OCI-LY7 (cell line): Measurements from ENCODE around the gene CNN2. TPM values are rescaled to one million over a fixed set of nuclear protein-coding genes. Genes with fewer than 3 reads are reported as not detected.
A peak's percentile ranks its signal among the peaks of the same experiment; 100 is the strongest.

Experiments
- BruUV-seq: library from RNA; stranded (reverse); fragments of 400-500 nt; replicated peaks from 2 replicates; lab custom pipeline; 2021; lab: Mats Ljungman, UMichigan
- CTCF ChIA-PET: fragments of 300-600 bp; sonication (Branson Sonifier 250); formaldehyde crosslinking; loops from one replicate; lab custom pipeline; 2022; ENCODE audit warnings: antibody characterized with exemption; ENCODE audit not compliant: unreplicated experiment; lab: Charles Lee
- POLR2A ChIA-PET: fragments of 300-600 bp; sonication (Branson Sonifier 250); formaldehyde crosslinking; loops from one replicate; lab custom pipeline; 2022; ENCODE audit warnings: antibody characterized with exemption; lab: Charles Lee
- DNase-seq: peaks from one replicate; pipeline ENCODE4 v3.0.0-alpha.2; 2015; ENCODE audit warnings: low spot score
- H2AFZ ChIP-seq: fragments of 200-600 bp; sonication (generic), shearing (Covaris generic); 2 replicates; pipeline ENCODE4 v1.6.1; 2014; ENCODE audit warnings: mild to moderate bottlenecking, antibody characterized with exemption, low read length, moderate library complexity
- H3K27ac ChIP-seq: fragments of 200-600 bp; sonication (generic); 2 replicates; pipeline ENCODE4 v1.5.1; 2014; ENCODE audit warnings: mixed run types, low read depth, mild to moderate bottlenecking, moderate library complexity, low read length, inconsistent platforms; ENCODE audit not compliant: poor library complexity, severe bottlenecking
- H3K36me3 ChIP-seq: fragments of 200-600 bp; sonication (generic); 2 replicates; pipeline ENCODE4 v1.6.1; 2014; ENCODE audit warnings: mild to moderate bottlenecking, antibody characterized with exemption, low read length, moderate library complexity, mixed read lengths; ENCODE audit not compliant: insufficient read depth
- H3K4me1 ChIP-seq: fragments of 200-600 bp; sonication (generic); 2 replicates; pipeline ENCODE4 v1.5.1; 2014; ENCODE audit warnings: mild to moderate bottlenecking, low read length; ENCODE audit not compliant: insufficient read depth, poor library complexity, severe bottlenecking
- H3K4me2 ChIP-seq: fragments of 200-600 bp; sonication (generic); 2 replicates; pipeline ENCODE4 v1.6.1; 2014; ENCODE audit warnings: mild to moderate bottlenecking, low read length
- H3K4me3 ChIP-seq: fragments of 200-600 bp; sonication (generic); 2 replicates; pipeline ENCODE4 v1.5.1; 2014; ENCODE audit warnings: mild to moderate bottlenecking, low read depth, low read length; ENCODE audit not compliant: poor library complexity, severe bottlenecking
- H3K79me2 ChIP-seq: fragments of 200-600 bp; sonication (generic); 2 replicates; pipeline ENCODE4 v1.6.1; 2016; ENCODE audit warnings: low read depth, mild to moderate bottlenecking, low read length, moderate library complexity, mixed read lengths; ENCODE audit not compliant: insufficient read depth
- H3K9me2 ChIP-seq: fragments of 200-600 bp; sonication (generic); 2 replicates; pipeline ENCODE4 v1.6.1; 2016; ENCODE audit warnings: mild to moderate bottlenecking, low read length, mixed read lengths; ENCODE audit not compliant: insufficient read depth
- H3K9me3 ChIP-seq: fragments of 200-600 bp; sonication (generic); 2 replicates; pipeline ENCODE4 v1.6.1; 2014; ENCODE audit warnings: mild to moderate bottlenecking, mixed run types, low read length, mixed read lengths
- H4K20me1 ChIP-seq: fragments of 200-600 bp; sonication (generic); 2 replicates; pipeline ENCODE4 v1.6.1; 2014; ENCODE audit warnings: mild to moderate bottlenecking, antibody characterized with exemption, low read length, moderate library complexity, mixed read lengths; ENCODE audit not compliant: insufficient read depth
- EZH2phosphoT487 ChIP-seq: fragments of 200-600 bp; sonication (generic); IDR thresholded peaks from 2 replicates; pipeline ENCODE4 v1.6.1; 2018; ENCODE audit warnings: low read depth, borderline replicate concordance, mild to moderate bottlenecking, mixed run types, antibody characterized with exemption, low read length, moderate library complexity, mixed read lengths
- intact Hi-C: fragments of 100-400 bp; cut with micrococcal nuclease; formaldehyde crosslinking; loops from one replicate; pipeline ENCODE4 v1.10.0; 2022; ENCODE audit not compliant: unreplicated experiment
- total RNA-seq, 2 experiments: library from RNA; depleted of rRNA in 1 of 2; stranded (reverse); fragments of >200 nt in 1 of 2; shearing (Covaris generic) in 1 of 2; gene quantifications; 2 replicates each; pipeline ENCODE4 v1.2.3, GENCODE V29; 2014 to 2022
- TF ChIP-seq, protein P1 (sequence below): fragments of 200-600 bp; sonication (generic); conservative IDR thresholded peaks from 2 replicates; pipeline ENCODE4 v1.5.1; 2014; ENCODE audit warnings: mild to moderate bottlenecking, antibody characterized with exemption, low read length, moderate library complexity, mixed read lengths

CNN2 gene
- total RNA-seq, 2 experiments from 2014 or later = 73.7 to 127 TPM

DNA sequence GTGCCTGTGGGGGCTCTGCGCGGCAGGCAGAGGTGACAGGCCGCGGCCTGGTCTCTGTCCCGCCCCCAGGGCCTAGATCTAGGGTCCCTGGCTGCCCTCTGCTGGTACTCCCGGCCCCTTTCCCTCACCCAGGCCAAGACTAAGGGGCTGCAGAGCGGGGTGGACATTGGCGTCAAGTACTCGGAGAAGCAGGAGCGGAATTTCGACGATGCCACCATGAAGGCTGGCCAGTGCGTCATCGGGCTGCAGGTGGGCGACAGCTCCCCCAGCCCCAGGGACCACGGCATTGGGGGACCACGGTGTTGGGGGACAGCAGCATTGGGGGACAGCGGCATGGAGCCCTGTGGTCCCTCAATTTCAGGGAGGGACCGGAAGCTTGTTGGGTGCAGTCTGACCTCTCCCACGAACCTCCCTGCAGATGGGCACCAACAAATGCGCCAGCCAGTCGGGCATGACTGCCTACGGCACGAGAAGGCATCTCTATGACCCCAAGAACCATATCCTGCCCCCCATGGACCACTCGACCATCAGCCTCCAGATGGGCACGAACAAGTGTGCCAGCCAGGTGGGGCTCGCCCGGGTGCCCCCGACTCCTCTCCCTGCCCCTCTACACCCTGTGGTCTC is 9.7 kb downstream of the CNN2 start:
- no peaks in the 10 kb centered on the region for H3K9me3 ChIP-seq
- H3K4me1 ChIP-seq = peaks cover 35% of the 10 kb centered on the region
- 0 out of 2 replicates have a peak, but pooled peaks cover 5% of the 10 kb centered on the region for H3K79me2 ChIP-seq
- no peaks in the 10 kb centered on the region for H4K20me1 ChIP-seq
- peaks cover 41% of the 10 kb centered on the region for H3K36me3 ChIP-seq
- no TSS peak for BruUV-seq
- no peaks in the 10 kb centered on the region for H3K9me2 ChIP-seq
- intact Hi-C loops = no loop called here
- H3K27ac ChIP-seq = peak overlapping the region; percentile 97
- no peak for TF ChIP-seq EZH2phosphoT487
- TF ChIP-seq, protein P1, sequence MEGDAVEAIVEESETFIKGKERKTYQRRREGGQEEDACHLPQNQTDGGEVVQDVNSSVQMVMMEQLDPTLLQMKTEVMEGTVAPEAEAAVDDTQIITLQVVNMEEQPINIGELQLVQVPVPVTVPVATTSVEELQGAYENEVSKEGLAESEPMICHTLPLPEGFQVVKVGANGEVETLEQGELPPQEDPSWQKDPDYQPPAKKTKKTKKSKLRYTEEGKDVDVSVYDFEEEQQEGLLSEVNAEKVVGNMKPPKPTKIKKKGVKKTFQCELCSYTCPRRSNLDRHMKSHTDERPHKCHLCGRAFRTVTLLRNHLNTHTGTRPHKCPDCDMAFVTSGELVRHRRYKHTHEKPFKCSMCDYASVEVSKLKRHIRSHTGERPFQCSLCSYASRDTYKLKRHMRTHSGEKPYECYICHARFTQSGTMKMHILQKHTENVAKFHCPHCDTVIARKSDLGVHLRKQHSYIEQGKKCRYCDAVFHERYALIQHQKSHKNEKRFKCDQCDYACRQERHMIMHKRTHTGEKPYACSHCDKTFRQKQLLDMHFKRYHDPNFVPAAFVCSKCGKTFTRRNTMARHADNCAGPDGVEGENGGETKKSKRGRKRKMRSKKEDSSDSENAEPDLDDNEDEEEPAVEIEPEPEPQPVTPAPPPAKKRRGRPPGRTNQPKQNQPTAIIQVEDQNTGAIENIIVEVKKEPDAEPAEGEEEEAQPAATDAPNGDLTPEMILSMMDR = peak; percentile 51
- no peak for DNase-seq
- H2AFZ ChIP-seq = no peak overlapping the region
- no peak overlapping the region for H3K4me2 ChIP-seq
- CTCF ChIA-PET = no interaction called here
- POLR2A ChIA-PET = interaction anchor here (0.6 kb wide), 1 partner anchor 28 kb away, joined by 3 read pairs; no protein-coding TSS in a partner anchor
- no peak overlapping the region for H3K4me3 ChIP-seq

DNA sequence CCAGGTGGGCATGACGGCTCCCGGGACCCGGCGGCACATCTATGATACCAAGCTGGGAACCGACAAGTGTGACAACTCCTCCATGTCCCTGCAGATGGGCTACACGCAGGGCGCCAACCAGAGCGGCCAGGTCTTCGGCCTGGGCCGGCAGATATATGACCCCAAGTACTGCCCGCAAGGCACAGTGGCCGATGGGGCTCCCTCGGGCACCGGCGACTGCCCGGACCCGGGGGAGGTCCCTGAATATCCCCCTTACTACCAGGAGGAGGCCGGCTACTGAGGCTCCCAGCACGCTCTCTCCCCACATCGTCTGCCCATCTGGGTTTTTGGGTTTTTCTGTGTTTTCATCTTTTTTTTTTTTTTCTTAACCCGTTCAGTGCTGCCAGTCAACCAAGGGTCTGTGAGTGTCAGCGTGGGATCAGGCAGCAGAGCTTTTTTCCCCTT is 11.2 kb downstream of the CNN2 start:
- Histone ChIP-seq H4K20me1 (no peaks in the 10 kb centered on the region; the same call in 1 of the 2 replicates), H3K4me2 (peak overlapping the region; percentile 77), H3K36me3 (peaks cover 30% of the 10 kb centered on the region), H3K9me2 (no peaks in the 10 kb centered on the region), H2AFZ (no peak overlapping the region), H3K27ac (peak overlapping the region; percentile 97), H3K79me2 (0 out of 2 replicates have a peak, but pooled peaks cover 5% of the 10 kb centered on the region), H3K4me3 (peak overlapping the region; percentile 85), H3K4me1 (peaks cover 43% of the 10 kb centered on the region), H3K9me3 (no peaks in the 10 kb centered on the region)
- ChIA-PET POLR2A (no interaction called here), CTCF (no interaction called here)
- intact Hi-C loops = loop anchor here (2.0 kb wide), 2 partner anchors 17 to 39 kb away; partner anchors contain the start of genes RNU6-2 and TMEM259
- DNase-seq = peak; percentile 58
- TF ChIP-seq EZH2phosphoT487 = no peak
- TF ChIP-seq, protein P1 = 0 out of 2 replicates have a peak, but pooled peaks have one; percentile 2
- BruUV-seq = no TSS peak
